PFSK-1 (cell line): ENCODE data around the gene JCHAIN.

ENCODE experiments used
- FOXP2 ChIP-seq: optimal IDR thresholded peaks from 2 replicates; pipeline ENCODE3; 2011; ENCODE audit warnings: borderline replicate concordance, control low read depth, inconsistent platforms; ENCODE audit not compliant: insufficient read depth; ENCODE audit errors: extremely low read length, extremely low read depth
- POLR2AphosphoS5 ChIP-seq: IDR thresholded peaks from 2 replicates; pipeline ENCODE4 v1.6.1; 2012; ENCODE audit warnings: low read depth, mild to moderate bottlenecking, control low read depth, low read length, moderate library complexity
- SIN3A ChIP-seq: IDR thresholded peaks from 2 replicates; pipeline ENCODE4 v1.6.1; 2012; ENCODE audit warnings: mild to moderate bottlenecking, low read length, moderate library complexity, borderline replicate concordance; ENCODE audit not compliant: insufficient read depth
- TAF1 ChIP-seq: IDR thresholded peaks from 2 replicates; pipeline ENCODE4 v1.6.1; 2012; ENCODE audit warnings: low read length, control low read depth, borderline replicate concordance; ENCODE audit not compliant: insufficient read depth
- TF ChIP-seq, protein P1 (sequence below), 2 experiments: IDR thresholded peaks; 2 replicates each; pipeline versions ENCODE4 v1.6.1 to v1.8.0; 2011 to 2012; ENCODE audit warnings: low read depth in 2 of 2, low read length in 2 of 2, control low read depth in 1 of 2, inconsistent platforms in 1 of 2, mild to moderate bottlenecking in 1 of 2, moderate library complexity in 1 of 2; ENCODE audit not compliant: insufficient read depth in 1 of 2

DNA sequence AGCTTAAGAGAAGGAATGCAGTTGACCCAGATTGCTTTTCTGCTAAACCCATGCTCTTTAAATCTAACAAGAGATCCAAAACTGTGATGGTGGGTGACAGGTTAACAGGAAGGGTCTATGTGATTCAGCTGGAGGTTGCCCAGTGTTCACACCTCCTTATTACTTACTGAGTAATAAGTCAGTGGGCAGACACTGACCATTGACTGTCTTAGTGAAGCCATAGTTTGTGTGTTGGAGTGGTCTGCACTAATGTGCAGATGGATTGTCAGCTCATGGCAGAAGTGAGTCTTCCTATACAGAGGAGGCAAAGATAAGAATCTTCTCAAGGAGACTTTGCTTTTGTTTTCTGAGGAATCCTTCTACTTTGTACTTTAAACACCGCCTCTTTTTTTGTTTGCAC is 40.2 kb upstream of the JCHAIN start:
- no peak for TF ChIP-seq POLR2AphosphoS5
- TF ChIP-seq, protein P1, sequence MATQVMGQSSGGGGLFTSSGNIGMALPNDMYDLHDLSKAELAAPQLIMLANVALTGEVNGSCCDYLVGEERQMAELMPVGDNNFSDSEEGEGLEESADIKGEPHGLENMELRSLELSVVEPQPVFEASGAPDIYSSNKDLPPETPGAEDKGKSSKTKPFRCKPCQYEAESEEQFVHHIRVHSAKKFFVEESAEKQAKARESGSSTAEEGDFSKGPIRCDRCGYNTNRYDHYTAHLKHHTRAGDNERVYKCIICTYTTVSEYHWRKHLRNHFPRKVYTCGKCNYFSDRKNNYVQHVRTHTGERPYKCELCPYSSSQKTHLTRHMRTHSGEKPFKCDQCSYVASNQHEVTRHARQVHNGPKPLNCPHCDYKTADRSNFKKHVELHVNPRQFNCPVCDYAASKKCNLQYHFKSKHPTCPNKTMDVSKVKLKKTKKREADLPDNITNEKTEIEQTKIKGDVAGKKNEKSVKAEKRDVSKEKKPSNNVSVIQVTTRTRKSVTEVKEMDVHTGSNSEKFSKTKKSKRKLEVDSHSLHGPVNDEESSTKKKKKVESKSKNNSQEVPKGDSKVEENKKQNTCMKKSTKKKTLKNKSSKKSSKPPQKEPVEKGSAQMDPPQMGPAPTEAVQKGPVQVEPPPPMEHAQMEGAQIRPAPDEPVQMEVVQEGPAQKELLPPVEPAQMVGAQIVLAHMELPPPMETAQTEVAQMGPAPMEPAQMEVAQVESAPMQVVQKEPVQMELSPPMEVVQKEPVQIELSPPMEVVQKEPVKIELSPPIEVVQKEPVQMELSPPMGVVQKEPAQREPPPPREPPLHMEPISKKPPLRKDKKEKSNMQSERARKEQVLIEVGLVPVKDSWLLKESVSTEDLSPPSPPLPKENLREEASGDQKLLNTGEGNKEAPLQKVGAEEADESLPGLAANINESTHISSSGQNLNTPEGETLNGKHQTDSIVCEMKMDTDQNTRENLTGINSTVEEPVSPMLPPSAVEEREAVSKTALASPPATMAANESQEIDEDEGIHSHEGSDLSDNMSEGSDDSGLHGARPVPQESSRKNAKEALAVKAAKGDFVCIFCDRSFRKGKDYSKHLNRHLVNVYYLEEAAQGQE (IDR thresholded peaks at IDR 0.05; ENCODE audit: insufficient read depth in 1 of 2, low read depth in 2 of 2, low read length in 2 of 2), result no peak
- no peak for TF ChIP-seq TAF1
- TF ChIP-seq SIN3A, result no peak
- TF ChIP-seq FOXP2, result no peak
